ENCODE results near the gene STAT1.

Gene STAT1

DNA sequence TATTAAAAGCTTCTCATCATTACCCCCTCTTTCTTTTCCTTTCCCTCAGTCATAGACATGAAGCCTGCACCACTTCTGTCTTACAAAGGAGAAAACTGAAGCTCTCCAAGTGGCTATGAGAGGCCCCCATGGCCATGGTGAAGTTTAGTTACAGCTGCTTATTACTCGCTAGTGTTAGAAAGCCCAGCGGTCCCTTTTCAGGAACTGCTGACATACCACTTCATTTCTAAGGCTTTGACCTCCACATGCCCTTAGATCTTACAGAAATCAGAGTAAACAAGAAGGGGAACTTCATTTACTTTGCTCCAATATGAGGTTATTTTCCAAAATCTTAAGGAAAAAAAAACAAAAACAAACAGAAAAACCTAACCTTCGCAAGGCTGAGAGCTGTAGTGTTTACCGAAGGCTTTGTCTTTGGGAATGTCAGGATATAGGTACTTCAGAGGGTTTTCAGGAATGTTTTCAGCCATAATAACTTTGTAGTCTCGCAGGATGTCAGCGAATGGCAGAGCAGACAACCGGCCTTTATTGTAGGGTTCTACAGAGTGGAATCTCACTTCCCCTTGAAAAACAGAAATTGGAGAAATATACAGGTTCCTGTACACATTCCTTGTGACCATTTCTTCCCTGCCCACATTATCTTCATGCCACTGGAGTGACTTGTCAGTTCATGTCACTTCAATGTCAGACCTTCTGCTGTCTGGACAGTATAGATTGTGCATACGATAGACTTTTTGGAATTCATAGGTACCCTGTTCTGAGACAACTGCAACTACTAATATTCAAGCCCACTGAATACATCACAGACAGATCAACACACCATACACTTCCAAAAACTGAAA lies 18.8 kb upstream of the STAT1 start:
- no peak overlapping the region for H3K4me3 ChIP-seq (ENCODE audit: low read depth, low read length)
- TF ChIP-seq, protein P1, sequence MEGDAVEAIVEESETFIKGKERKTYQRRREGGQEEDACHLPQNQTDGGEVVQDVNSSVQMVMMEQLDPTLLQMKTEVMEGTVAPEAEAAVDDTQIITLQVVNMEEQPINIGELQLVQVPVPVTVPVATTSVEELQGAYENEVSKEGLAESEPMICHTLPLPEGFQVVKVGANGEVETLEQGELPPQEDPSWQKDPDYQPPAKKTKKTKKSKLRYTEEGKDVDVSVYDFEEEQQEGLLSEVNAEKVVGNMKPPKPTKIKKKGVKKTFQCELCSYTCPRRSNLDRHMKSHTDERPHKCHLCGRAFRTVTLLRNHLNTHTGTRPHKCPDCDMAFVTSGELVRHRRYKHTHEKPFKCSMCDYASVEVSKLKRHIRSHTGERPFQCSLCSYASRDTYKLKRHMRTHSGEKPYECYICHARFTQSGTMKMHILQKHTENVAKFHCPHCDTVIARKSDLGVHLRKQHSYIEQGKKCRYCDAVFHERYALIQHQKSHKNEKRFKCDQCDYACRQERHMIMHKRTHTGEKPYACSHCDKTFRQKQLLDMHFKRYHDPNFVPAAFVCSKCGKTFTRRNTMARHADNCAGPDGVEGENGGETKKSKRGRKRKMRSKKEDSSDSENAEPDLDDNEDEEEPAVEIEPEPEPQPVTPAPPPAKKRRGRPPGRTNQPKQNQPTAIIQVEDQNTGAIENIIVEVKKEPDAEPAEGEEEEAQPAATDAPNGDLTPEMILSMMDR (IDR thresholded peaks at IDR 0.05; ENCODE audit: borderline replicate concordance, insufficient read depth, low read depth, low read length): no peak

DNA sequence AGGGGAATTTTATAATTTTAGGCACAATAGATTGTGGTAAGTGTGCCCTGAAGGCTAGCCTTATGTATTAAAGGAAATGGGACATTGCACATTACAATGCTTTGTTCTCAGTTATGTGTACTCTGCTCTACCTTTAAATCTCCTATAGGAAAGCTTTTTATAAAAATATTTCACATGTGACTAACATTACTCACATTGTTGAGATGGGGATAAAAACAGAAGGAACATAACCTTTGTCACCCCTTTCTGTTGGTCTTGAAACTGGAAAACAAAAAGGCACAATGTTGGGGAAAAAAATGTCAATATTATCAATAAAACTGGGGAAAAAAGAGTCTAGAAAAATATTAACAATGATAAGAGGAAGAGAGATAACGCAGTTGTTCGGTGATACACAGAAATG lies 17.3 kb upstream of the STAT1 start:
- no peak overlapping the region for H3K4me3 ChIP-seq (ENCODE audit: low read depth, low read length)
- TF ChIP-seq, protein P1 (IDR thresholded peaks at IDR 0.05; ENCODE audit: borderline replicate concordance, insufficient read depth, low read depth, low read length): no peak

DNA sequence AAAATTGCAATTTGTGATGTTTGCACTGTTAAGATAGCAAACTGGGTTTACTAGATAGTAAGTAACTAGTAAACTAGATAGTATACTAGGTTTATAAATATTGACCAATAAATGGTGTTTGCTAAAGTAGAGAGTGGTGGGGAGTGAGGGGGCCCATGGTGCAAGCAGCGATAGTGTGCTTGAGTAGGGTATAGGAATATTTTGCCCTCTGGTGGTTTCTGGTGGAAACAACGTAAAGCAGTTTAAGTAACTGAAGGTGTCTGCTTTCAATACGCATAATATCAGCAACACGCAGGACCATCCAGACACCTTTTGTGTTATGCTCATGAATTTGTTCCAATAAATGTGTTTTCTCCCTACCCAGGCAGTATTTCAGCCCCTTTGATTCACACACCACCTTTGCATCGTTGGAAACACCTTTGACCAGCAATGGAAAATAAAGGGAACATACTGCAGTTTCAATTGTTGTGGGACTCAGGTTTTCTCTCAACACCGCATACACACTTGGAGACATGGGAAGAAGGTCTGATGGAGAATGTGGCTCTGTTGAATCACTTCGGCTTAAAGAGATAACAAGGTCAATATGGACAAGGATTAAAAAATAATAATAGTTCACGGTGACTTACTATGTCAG lies 16.7 kb upstream of the STAT1 start:
- TF ChIP-seq, protein P1 (IDR thresholded peaks at IDR 0.05; ENCODE audit: borderline replicate concordance, insufficient read depth, low read depth, low read length): peak; percentile 69
- H3K4me3 ChIP-seq (ENCODE audit: low read depth, low read length): no peak overlapping the region

DNA sequence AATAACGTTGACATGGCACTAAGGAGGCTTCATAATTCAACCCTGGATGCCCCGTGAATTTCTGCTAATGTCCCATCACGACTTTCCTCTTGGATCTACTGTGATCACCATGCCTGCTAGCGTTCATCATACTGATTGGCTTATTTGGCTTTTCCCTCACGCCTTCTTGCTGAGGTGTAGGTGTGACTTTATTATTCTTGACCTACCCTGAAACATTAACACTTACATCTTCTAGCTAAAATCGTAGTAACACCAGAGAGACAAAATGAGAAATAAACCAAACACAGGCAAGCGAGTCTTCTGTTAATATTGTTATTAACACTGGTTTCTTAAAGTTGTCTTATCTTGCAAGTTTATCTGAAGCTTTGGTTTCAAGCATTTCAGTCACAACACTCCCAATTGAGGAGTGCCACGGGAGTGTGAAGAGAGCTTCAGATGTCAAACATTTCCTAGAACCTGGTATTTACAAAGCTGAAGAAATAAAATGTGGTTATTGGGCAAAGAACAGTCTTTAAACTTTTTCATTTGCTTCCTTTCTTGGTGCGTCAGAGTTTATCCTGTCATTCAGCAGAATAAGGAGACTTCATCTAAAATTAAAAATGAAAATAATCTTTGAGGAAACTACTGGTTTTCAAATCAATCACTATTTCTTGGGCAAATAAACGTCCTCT lies 15.4 kb upstream of the STAT1 start:
- TF ChIP-seq, protein P1 (IDR thresholded peaks at IDR 0.05; ENCODE audit: borderline replicate concordance, insufficient read depth, low read depth, low read length): no peak
- H3K4me3 ChIP-seq (ENCODE audit: low read depth, low read length): no peak overlapping the region

DNA sequence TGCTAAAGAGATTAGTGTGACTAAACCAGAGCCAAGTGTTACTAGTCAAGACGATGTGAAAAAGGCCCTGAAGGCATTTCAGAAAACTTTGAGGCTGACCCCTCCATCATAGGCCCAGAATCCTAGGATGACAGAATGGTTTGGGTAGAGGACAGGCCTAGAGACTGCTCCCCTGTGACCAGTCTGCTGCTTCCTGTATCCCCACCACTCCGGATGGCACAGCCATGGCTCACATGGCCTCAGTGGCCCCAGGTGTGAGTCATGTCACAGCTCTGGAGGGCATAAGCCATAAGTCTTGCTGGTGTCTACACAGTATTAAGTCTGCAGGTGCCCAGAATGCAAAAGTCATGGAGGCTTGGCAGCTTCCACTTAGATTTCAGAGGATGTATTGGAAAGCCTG lies 12.4 kb upstream of the STAT1 start:
- TF ChIP-seq, protein P1 (IDR thresholded peaks at IDR 0.05; ENCODE audit: borderline replicate concordance, insufficient read depth, low read depth, low read length): no peak
- no peak overlapping the region for H3K4me3 ChIP-seq (ENCODE audit: low read depth, low read length)

DNA sequence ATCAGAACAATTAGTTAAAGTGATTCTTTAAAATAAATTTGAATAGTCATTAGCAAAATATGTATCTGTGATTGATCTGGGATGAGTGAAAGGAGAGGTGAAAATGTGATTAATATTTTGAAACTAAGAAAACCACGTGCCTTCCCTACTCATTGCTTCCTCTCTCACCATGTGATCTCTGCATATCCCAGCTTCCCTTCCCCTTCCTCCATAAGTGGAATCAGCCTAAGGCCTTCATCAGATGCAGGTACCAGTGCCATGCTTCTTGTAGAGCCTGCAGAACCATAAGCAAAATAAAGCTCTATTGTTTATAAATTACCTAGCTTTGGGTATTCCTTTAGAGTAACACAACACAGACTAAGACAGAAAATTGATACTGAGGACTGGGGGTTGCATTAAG lies 11.2 kb upstream of the STAT1 start:
- TF ChIP-seq, protein P1 (IDR thresholded peaks at IDR 0.05; ENCODE audit: borderline replicate concordance, insufficient read depth, low read depth, low read length): no peak
- no peak overlapping the region for H3K4me3 ChIP-seq (ENCODE audit: low read depth, low read length)
